ENCODE results near the gene DCLRE1B.

DNA sequence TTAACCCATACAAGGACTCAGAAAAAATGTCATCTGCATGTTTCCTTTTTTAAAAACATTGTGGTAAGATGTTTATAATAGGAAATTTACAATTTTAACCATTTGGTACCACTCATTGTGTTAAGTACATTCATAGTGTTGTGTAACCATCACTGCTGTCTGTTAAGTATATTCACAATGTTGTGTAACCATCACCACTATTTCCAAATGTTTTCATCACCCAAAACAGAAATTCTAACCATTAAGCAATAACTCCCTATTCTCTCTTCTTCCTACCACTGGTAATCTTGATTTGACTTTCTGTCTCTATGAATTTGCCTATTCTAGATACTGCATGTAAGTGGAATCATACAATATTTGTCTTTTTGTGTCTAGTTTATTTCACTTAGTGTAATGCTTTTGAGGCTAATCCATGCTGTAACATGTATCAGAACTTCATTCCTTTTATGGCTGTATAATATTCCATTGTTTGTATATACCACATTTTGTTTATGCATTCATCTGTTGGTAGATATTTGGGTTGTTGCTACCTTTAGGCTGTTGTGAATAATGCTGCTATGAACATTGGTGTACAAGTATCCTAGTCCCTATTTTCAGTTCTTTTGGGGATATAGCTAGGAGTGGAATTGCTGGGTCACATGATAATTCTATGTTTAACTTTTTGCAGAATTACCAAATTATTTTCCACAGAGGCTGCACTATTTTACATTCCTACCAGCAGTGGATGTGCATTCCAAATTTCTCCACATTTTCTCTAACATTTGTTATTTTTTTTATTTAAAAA lies 38.1 kb downstream of the DCLRE1B start:
- TF ChIP-seq, protein P1, sequence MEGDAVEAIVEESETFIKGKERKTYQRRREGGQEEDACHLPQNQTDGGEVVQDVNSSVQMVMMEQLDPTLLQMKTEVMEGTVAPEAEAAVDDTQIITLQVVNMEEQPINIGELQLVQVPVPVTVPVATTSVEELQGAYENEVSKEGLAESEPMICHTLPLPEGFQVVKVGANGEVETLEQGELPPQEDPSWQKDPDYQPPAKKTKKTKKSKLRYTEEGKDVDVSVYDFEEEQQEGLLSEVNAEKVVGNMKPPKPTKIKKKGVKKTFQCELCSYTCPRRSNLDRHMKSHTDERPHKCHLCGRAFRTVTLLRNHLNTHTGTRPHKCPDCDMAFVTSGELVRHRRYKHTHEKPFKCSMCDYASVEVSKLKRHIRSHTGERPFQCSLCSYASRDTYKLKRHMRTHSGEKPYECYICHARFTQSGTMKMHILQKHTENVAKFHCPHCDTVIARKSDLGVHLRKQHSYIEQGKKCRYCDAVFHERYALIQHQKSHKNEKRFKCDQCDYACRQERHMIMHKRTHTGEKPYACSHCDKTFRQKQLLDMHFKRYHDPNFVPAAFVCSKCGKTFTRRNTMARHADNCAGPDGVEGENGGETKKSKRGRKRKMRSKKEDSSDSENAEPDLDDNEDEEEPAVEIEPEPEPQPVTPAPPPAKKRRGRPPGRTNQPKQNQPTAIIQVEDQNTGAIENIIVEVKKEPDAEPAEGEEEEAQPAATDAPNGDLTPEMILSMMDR (IDR thresholded peaks at IDR 0.05; ENCODE audit: insufficient read depth, low read depth, low read length) = no peak
- TF ChIP-seq EZH2 (IDR thresholded peaks at IDR 0.05; ENCODE audit: insufficient read depth, low read length) = no peak

Data from astrocyte (in vitro differentiated cells and primary cell).